ENCODE measurements around the gene KIFC1.

KIFC1 gene

GRCh38 chr6:33383427-33384185, 8.0 kb upstream of the KIFC1 start:
- no peak overlapping the region for H3K4me3 ChIP-seq (ENCODE audit: low read depth, low read length)

GRCh38 chr6:33384581-33385020, 7.0 kb upstream of the KIFC1 start:
- TF ChIP-seq CTCF (IDR thresholded peaks at IDR 0.05; ENCODE audit: low read depth, low read length) (no peak), MYC (IDR thresholded peaks at IDR 0.05; ENCODE audit: low read depth, low read length) (no peak), POLR2A (IDR thresholded peaks at IDR 0.05; ENCODE audit: extremely low read depth, insufficient read length) (no peak), MAX (IDR thresholded peaks at IDR 0.05; ENCODE audit: low read depth, low read length) (no peak)
- H3K4me3 ChIP-seq (ENCODE audit: low read depth, low read length): no peak overlapping the region
- peak; percentile 21 for DNase-seq (ENCODE audit: low read depth)

More at GRCh38 chr6:33383427-33384185, 8.0 kb upstream of the KIFC1 start:
- DNase-seq (ENCODE audit: low read depth): no peak
- TF ChIP-seq CTCF (IDR thresholded peaks at IDR 0.05; ENCODE audit: low read depth, low read length) (no peak), POLR2A (IDR thresholded peaks at IDR 0.05; ENCODE audit: extremely low read depth, insufficient read length) (no peak), MAX (IDR thresholded peaks at IDR 0.05; ENCODE audit: low read depth, low read length) (no peak), MYC (IDR thresholded peaks at IDR 0.05; ENCODE audit: low read depth, low read length) (no peak)

- no peak overlapping the region for H3K4me3 ChIP-seq (ENCODE audit: low read depth, low read length)
- TF ChIP-seq MYC (IDR thresholded peaks at IDR 0.05; ENCODE audit: low read depth, low read length) (no peak), MAX (IDR thresholded peaks at IDR 0.05; ENCODE audit: low read depth, low read length) (no peak), CTCF (IDR thresholded peaks at IDR 0.05; ENCODE audit: low read depth, low read length) (no peak), POLR2A (IDR thresholded peaks at IDR 0.05; ENCODE audit: extremely low read depth, insufficient read length) (no peak)
- DNase-seq (ENCODE audit: low read depth): no peak
These were observed 1.4 kb upstream of the KIFC1 start for GRCh38 chr6:33390173-33390572.

- peak; percentile 44 for TF ChIP-seq POLR2A (IDR thresholded peaks at IDR 0.05; ENCODE audit: extremely low read depth, insufficient read length)
- TF ChIP-seq MAX (IDR thresholded peaks at IDR 0.05; ENCODE audit: low read depth, low read length): no peak
- DNase-seq (ENCODE audit: low read depth): no peak
- H3K4me3 ChIP-seq (ENCODE audit: low read depth, low read length): peak overlapping the region; percentile 21
These were observed 801 bp upstream of the KIFC1 start for GRCh38 chr6:33390767-33391277.

- peak overlapping the region; percentile 90 for H3K4me3 ChIP-seq (ENCODE audit: low read depth, low read length)
- no peak for TF ChIP-seq MYC (IDR thresholded peaks at IDR 0.05; ENCODE audit: low read depth, low read length)
- no peak for TF ChIP-seq POLR2A (IDR thresholded peaks at IDR 0.05; ENCODE audit: extremely low read depth, insufficient read length)
- TF ChIP-seq CTCF (IDR thresholded peaks at IDR 0.05; ENCODE audit: low read depth, low read length): no peak
- no peak for TF ChIP-seq MAX (IDR thresholded peaks at IDR 0.05; ENCODE audit: low read depth, low read length)
- peak; percentile 47 for DNase-seq (ENCODE audit: low read depth)
These were observed 435 bp downstream of the KIFC1 start for GRCh38 chr6:33391922-33392594.

- DNase-seq (ENCODE audit: low read depth): peak; percentile 13
- H3K4me3 ChIP-seq (ENCODE audit: low read depth, low read length): peak overlapping the region; percentile 90
- TF ChIP-seq MAX (IDR thresholded peaks at IDR 0.05; ENCODE audit: low read depth, low read length) (no peak), CTCF (IDR thresholded peaks at IDR 0.05; ENCODE audit: low read depth, low read length) (no peak), MYC (IDR thresholded peaks at IDR 0.05; ENCODE audit: low read depth, low read length) (no peak), POLR2A (IDR thresholded peaks at IDR 0.05; ENCODE audit: extremely low read depth, insufficient read length) (no peak)
These were observed 949 bp downstream of the KIFC1 start for GRCh38 chr6:33392595-33392948.
